Measurements from ENCODE around the gene UCP3.

Gene UCP3

DNA sequence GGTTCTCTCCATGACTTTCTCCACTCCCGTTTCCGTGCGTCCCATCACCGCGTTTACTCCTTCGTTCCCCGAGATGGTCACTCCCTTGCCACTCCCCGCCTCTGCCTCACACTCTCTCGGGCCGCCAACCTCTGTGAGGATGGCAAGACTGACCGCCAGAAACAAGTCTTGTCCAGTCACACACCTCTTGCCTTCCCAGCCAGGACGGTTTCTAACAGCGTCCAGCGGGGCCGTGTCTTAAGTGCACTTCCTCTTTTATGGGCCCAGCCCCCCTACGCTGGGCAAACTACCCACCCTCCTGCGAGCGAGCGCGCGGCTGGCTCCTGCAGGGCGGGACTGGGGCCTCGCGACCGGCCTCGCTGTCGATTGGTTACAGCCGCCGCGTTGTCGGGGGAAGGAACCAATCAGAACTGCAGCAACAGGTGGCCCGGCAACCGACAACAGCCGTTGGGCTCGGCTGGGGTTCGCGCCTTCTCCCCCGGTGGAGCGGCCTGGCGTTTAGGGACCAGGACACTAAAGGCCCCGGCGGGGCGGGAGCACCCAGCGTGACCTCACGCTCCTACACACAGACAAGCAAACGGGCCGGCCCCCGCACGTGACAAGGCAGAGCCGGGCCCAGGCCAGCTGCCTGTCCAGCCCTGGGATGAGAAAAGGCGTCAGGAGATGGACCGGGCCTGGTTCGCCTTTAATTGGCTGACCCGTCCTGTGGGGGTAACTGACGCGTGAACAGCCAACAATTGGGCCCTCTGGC lies 25.7 kb downstream of the UCP3 start:
- peak; percentile 90 for DNase-seq (ENCODE audit: insufficient read length, low spot score)
- FAIRE-seq = no peak
- TF ChIP-seq POLR2A (IDR thresholded peaks at IDR 0.05; ENCODE audit: low read depth, low read length) = peak; percentile 44; the same call in 1 of the 2 replicates

- DNase-seq (ENCODE audit: insufficient read length, low spot score) (peak; percentile 55), FAIRE-seq (no peak)
These were observed 26.3 kb downstream of the UCP3 start, which contains the start of gene UCP2 for GRCh38 chr11:73982595-73982989. Gene UCP2, minus strand, starts transcription at chr11:73982843. Its CDS starts 4,465 bp downstream, at chr11:73978378.

DNA sequence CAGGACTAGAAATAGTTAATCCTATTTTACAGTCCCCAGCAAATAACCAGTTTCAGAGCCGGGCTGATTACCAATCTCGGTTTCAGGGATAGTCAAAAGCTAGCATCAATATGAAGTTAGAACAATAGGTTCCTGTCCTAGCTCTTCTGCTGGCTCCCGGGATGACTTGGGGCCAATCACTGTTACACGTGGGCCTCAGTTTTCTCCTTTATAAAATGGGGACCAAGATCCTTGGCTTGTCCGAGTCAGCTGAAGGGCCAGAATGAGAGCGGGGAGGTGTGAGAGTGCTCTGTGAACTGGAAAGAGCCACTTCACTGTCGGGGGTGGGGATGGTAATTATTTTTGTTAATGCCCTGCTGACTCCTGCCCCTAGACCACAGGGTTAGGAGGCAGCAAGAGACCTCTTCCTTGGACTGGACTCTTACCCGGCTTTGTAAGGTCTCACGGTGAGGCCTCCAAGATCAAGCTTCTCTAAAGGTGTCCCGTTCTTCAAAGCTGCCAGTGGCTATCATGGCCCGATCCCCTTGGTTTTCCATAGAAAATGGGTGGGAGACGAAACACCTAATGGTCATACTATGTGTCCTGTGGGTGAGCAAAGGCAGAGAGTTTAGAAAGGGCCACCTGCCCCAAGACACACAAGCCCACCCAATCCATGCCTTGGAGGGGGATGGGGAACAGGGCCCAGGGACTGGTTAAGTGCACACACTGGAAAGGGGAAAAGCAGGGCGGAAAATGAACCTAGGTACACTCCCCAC lies 27.7 kb downstream of the UCP3 start:
- DNase-seq (ENCODE audit: insufficient read length, low spot score) (no peak), FAIRE-seq (no peak)
- TF ChIP-seq POLR2A (IDR thresholded peaks at IDR 0.05; ENCODE audit: low read depth, low read length) = no peak

More at GRCh38 chr11:73982595-73982989, 26.3 kb downstream of the UCP3 start, which contains the start of gene UCP2:
- TF ChIP-seq POLR2A (IDR thresholded peaks at IDR 0.05; ENCODE audit: low read depth, low read length) = peak; percentile 87

DNA sequence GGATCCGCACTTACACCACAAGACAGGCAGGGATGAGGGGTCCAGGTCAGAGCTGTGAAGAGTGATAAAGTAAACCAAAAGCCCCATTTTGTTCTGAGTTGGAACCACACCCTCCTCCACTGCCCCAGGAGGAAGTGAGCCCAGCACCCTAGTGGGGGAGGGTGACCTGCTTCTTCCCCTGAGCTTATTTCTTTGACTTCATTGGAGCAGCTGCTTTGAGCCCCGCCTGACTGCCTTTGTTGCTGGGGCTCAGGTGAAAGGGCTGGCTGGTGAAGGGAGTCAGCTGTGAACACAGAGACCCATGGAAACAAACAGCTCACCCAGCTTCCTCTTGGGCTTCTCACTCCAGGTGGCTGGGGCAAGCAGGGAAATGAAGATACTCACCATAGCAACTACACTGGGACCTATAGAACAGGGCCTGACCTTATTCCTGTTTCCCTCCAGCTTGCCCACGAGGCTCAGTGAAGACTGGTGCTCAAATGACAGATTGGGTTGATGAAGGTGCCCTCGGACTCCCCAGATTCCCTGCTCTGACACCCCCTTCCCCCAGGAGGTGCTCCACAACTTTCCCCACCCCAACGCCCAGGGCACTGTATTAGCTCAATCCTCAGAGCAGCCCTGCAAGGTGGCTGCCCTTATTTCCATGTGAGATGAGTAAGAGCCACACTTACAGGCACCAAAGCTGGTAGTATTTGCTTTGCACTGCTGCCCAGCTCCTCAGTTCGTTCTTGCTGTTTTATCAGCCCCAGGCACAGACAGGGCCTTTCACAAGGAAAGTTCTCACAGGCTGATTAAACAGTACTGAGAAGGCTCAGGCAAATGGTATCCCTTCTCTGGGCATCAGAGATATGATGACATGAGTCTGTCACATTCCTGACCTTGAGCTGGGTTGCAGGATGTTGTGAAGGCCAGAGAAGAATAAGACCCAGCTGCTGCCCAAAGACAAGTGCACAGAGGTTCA lies 28.6 kb downstream of the UCP3 start:
- DNase-seq (ENCODE audit: insufficient read length, low spot score) = no peak
- FAIRE-seq = no peak
- TF ChIP-seq POLR2A (IDR thresholded peaks at IDR 0.05; ENCODE audit: low read depth, low read length) = no peak

GRCh38 chr11:73978576-73979086 lies 30.3 kb downstream of the UCP3 start:
- TF ChIP-seq POLR2A (IDR thresholded peaks at IDR 0.05; ENCODE audit: low read depth, low read length) = no peak
- FAIRE-seq = no peak
- DNase-seq (ENCODE audit: insufficient read length, low spot score) = no peak

GRCh38 chr11:73977856-73978519 lies 30.9 kb downstream of the UCP3 start:
- DNase-seq (ENCODE audit: insufficient read length, low spot score) (no peak), FAIRE-seq (no peak)
- no peak for TF ChIP-seq POLR2A (IDR thresholded peaks at IDR 0.05; ENCODE audit: low read depth, low read length)

GRCh38 chr11:73976451-73977151 lies 32.3 kb downstream of the UCP3 start:
- TF ChIP-seq POLR2A (IDR thresholded peaks at IDR 0.05; ENCODE audit: low read depth, low read length) = no peak
- DNase-seq (ENCODE audit: insufficient read length, low spot score) (no peak), FAIRE-seq (no peak)

DNA sequence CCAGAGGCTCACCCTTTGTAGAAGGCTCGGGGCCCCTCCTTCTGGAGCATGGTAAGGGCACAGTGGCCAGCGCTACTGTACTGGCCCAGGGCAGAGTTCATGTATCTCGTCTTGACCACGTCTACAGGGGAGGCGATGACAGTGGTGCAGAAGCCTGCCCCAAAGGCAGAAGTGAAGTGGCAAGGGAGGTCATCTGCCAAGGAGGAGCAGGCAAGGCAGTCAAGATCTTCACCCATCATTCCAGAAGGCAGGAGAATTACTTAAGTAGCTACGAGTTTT lies 33.5 kb downstream of the UCP3 start:
- no peak for DNase-seq (ENCODE audit: insufficient read length, low spot score)
- FAIRE-seq = no peak
- no peak for TF ChIP-seq POLR2A (IDR thresholded peaks at IDR 0.05; ENCODE audit: low read depth, low read length)

DNA sequence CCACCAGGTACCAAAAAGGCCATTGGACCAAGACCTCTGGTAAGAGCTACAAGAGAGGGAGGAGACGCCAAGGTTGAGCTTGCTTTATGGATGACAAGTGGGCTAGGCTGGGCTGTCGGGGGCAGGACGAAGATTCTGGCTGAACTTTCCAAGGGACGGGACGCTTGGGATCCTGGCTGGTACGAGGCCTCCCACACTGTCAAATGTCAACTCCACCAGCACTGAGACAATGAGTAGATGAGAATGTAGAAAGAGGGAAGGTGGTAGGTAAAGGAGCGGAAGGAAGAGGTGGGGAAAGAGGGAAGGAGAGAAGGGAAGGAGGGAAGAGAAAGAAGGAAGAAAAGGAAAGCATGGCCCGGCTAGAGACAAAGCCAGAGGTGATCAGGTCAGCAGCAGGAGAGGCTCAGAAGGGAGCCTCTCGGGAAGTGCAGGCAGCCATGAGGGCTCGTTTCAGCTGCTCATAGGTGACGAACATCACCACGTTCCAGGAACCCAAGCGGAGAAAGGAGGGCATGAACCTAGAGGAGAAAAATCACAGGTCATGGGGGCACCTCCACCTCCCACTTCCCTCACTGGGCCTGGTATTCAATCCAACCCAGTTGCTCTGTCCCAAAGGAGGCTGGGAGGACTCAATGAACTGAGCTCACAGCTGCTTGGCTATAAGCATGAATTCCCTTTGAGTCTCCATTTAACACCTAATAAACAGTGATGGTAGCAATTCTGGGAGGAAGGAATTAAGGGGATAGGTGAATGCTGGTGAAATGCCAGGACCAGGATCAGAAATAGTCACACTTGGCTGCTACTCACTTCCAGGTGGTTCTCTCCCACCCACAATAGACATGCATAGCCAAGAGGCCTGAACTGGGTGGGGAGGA lies 34.0 kb downstream of the UCP3 start:
- no peak for TF ChIP-seq POLR2A (IDR thresholded peaks at IDR 0.05; ENCODE audit: low read depth, low read length)
- DNase-seq (ENCODE audit: insufficient read length, low spot score) = no peak
- no peak for FAIRE-seq

DNA sequence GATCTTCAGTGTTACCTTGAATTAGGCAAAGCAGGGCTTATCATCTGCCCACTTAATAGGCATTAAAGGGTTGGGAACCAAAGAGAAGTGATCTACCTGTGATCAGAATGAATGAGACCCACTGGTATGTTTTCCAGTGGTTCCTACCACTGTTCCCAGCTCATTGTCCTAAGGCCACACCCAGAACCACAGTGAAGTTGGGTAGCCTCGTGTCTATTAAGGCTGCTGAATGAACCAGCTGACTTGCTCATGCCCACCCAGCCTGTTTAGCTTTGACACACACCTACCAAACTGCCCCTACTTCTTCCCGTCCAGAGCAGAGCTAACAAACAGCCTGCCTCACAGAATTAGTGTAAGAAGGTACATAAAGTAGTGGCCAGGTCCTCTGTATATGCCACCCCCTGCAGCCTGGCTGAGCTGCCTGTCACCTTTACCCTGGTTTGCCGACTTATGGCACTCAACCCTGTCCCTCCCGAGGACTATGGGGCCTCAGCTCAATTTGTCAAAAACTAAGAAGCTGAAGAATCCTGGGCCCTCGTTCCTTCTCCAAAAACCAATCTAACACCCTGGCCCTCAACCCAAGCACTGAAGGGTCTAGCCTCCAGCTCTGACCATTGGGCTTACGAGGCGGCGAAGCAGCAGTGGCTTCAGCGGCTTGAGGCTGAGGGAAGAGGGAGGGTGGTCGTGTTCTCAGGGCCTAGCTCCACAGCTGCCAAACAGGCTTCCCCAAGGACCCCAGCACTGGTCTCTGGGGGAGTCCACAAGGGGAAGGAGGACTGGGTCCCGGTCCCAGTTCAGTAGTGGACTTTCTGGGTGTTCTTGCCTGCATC lies 36.0 kb downstream of the UCP3 start:
- DNase-seq (ENCODE audit: insufficient read length, low spot score) (no peak), FAIRE-seq (no peak)

DNA sequence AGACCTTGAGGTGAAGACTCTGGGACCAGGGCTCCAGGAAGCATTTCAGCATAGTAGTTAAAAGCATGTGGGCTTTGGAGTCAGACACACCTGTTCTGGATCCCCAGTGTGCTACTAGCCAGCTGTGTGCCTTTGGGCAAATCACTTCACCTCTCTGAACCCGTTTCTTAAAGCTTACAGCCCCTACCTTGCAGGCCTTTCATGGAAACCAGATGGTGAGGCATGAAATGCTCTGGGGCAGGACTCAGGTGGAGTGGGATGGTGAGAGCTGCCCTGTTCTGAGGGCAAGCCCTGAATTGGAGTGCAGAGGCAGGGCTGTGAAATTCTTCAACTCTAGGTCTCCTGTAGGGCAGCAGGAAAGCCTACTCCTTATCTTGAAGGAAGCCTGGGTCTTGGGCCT lies 36.7 kb downstream of the UCP3 start:
- no peak for TF ChIP-seq POLR2A (IDR thresholded peaks at IDR 0.05; ENCODE audit: low read depth, low read length)
- DNase-seq (ENCODE audit: insufficient read length, low spot score) (no peak), FAIRE-seq (no peak)

More for the DNA sequence above, 36.0 kb downstream of the UCP3 start:
- no peak for TF ChIP-seq POLR2A (IDR thresholded peaks at IDR 0.05; ENCODE audit: low read depth, low read length)

All from H54 (cell line).